Astrocyte (in vitro differentiated cells and primary cell): ENCODE results near the gene HTR3E. TPM values are rescaled to one million over a fixed set of nuclear protein-coding genes. Genes with fewer than 3 reads are reported as not detected.

Source experiments
- DNase-seq: peaks from one replicate; pipeline ENCODE4 v3.0.0-alpha.2; 2010; ENCODE audit warnings: low read depth
- FAIRE-seq: peaks from 2 replicates; lab custom pipeline; 2011; peaks lifted over from hg19 to GRCh38; lab: Jason Lieb, UNC
- H2AFZ ChIP-seq: 2 replicates; pipeline ENCODE4 v1.6.0; 2012; ENCODE audit warnings: low read depth, low read length, inconsistent platforms
- H3K27ac ChIP-seq: 2 replicates; pipeline ENCODE4 v1.5.1; 2011; ENCODE audit warnings: low read depth, low read length, inconsistent platforms
- H3K27me3 ChIP-seq: 2 replicates; pipeline ENCODE4 v1.6.0; 2011; ENCODE audit warnings: low read length, inconsistent platforms; ENCODE audit not compliant: insufficient read depth
- H3K36me3 ChIP-seq: 2 replicates; pipeline ENCODE4 v1.5.1; 2011; ENCODE audit warnings: low read length, inconsistent platforms; ENCODE audit not compliant: insufficient read depth
- H3K4me1 ChIP-seq: 2 replicates; pipeline ENCODE4 v1.5.1; 2011; ENCODE audit warnings: low read length, inconsistent platforms; ENCODE audit not compliant: insufficient read depth
- H3K4me2 ChIP-seq: 2 replicates; pipeline ENCODE4 v1.6.0; 2012; ENCODE audit warnings: low read length, inconsistent platforms
- H3K4me3 ChIP-seq: 2 replicates; pipeline ENCODE4 v1.5.1; 2011; ENCODE audit warnings: low read depth, mild to moderate bottlenecking, low read length, inconsistent platforms; ENCODE audit not compliant: insufficient read depth
- H3K79me2 ChIP-seq: 2 replicates; pipeline ENCODE4 v1.6.0; 2012; ENCODE audit warnings: mild to moderate bottlenecking, low read length, inconsistent platforms; ENCODE audit not compliant: insufficient read depth
- H3K9ac ChIP-seq: 2 replicates; pipeline ENCODE4 v1.6.0; 2012; ENCODE audit warnings: mild to moderate bottlenecking, low read length, inconsistent platforms
- H3K9me3 ChIP-seq: 2 replicates; pipeline ENCODE4 v1.5.1; 2012; ENCODE audit warnings: low read depth, mild to moderate bottlenecking, low read length, inconsistent platforms; ENCODE audit not compliant: insufficient read depth
- H4K20me1 ChIP-seq: 2 replicates; pipeline ENCODE4 v1.6.0; 2012; ENCODE audit warnings: low read length, inconsistent platforms; ENCODE audit not compliant: insufficient read depth
- H3K27ac Mint-ChIP-seq: one replicate; pipeline ENCODE4 v1.8.0; 2021; ENCODE audit warnings: mild to moderate bottlenecking, mixed read lengths; ENCODE audit not compliant: unreplicated experiment
- H3K27me3 Mint-ChIP-seq: one replicate; pipeline ENCODE4 v1.8.0; 2021; ENCODE audit warnings: low read depth, mixed read lengths; ENCODE audit not compliant: unreplicated experiment
- H3K36me3 Mint-ChIP-seq: one replicate; pipeline ENCODE4 v1.8.0; 2021; ENCODE audit warnings: low read depth, mixed read lengths; ENCODE audit not compliant: unreplicated experiment
- H3K4me1 Mint-ChIP-seq: one replicate; pipeline ENCODE4 v1.8.0; 2021; ENCODE audit warnings: low read depth, mixed read lengths; ENCODE audit not compliant: unreplicated experiment
- H3K4me3 Mint-ChIP-seq: one replicate; pipeline ENCODE4 v1.8.0; 2021; ENCODE audit warnings: mild to moderate bottlenecking, moderate library complexity, mixed read lengths; ENCODE audit not compliant: unreplicated experiment
- H3K9me3 Mint-ChIP-seq: one replicate; pipeline ENCODE4 v1.8.0; 2021; ENCODE audit warnings: mild to moderate bottlenecking, mixed read lengths; ENCODE audit not compliant: unreplicated experiment
- CTCF ChIP-seq: IDR thresholded peaks from 2 replicates; pipeline ENCODE4 v1.5.1; 2011; ENCODE audit warnings: low read depth, mild to moderate bottlenecking, inconsistent platforms, low read length, moderate library complexity; ENCODE audit not compliant: insufficient read depth
- EZH2 ChIP-seq: IDR thresholded peaks from 2 replicates; pipeline ENCODE4 v1.6.1; 2012; ENCODE audit warnings: mild to moderate bottlenecking, low read length, inconsistent platforms; ENCODE audit not compliant: insufficient read depth
- total RNA-seq: library from RNA; stranded (reverse); gene quantifications from 2 replicates; pipeline ENCODE4 v1.2.1, GENCODE V29; 2021

Gene HTR3E
- total RNA-seq, 1 donor from 2014 or later: not detected

GRCh38 chr3:184155644-184156521 lies 59.0 kb downstream of the HTR3E start:
- Histone ChIP-seq H3K27ac (peak overlapping the region; percentile 75), H3K9me3 (no peaks in the 10 kb centered on the region), H3K36me3 (peaks cover 4% of the 10 kb centered on the region), H3K4me1 (peaks cover 26% of the 10 kb centered on the region), H3K4me3 (peak overlapping the region; percentile 92), H3K4me2 (peak overlapping the region; percentile 99), H4K20me1 (peaks cover 48% of the 10 kb centered on the region), H3K27me3 (no peaks in the 10 kb centered on the region), H3K9ac (peak overlapping the region; percentile 91), H2AFZ (peak overlapping the region; percentile 78), H3K79me2 (peaks cover 53% of the 10 kb centered on the region)
- Mint-ChIP-seq H3K27ac (peak overlapping the region; percentile 91), H3K9me3 (no peaks in the 10 kb centered on the region), H3K27me3 (no peaks in the 10 kb centered on the region), H3K36me3 (peaks cover 2% of the 10 kb centered on the region), H3K4me3 (peak overlapping the region; percentile 96), H3K4me1 (peaks cover 15% of the 10 kb centered on the region)
- DNase-seq: no peak
- no peak for TF ChIP-seq CTCF
- no peak for FAIRE-seq

- peak overlapping the region; percentile 91 for H3K9ac ChIP-seq
- FAIRE-seq (no peak), DNase-seq (peak; percentile 36)
- peak overlapping the region; percentile 75 for H3K27ac ChIP-seq
- no peaks in the 10 kb centered on the region for H3K27me3 ChIP-seq
- peak overlapping the region; percentile 96 for H3K4me3 Mint-ChIP-seq
- TF ChIP-seq EZH2: no peak
- TF ChIP-seq CTCF: no peak
- no peaks in the 10 kb centered on the region for H3K9me3 Mint-ChIP-seq
- H3K36me3 Mint-ChIP-seq: peaks cover 2% of the 10 kb centered on the region
- H3K79me2 ChIP-seq: peaks cover 59% of the 10 kb centered on the region
- peak overlapping the region; percentile 92 for H3K4me3 ChIP-seq
- peaks cover 28% of the 10 kb centered on the region for H3K4me1 ChIP-seq
- peaks cover 54% of the 10 kb centered on the region for H4K20me1 ChIP-seq
- H3K27ac Mint-ChIP-seq: peak overlapping the region; percentile 92
- H3K4me1 Mint-ChIP-seq: peaks cover 18% of the 10 kb centered on the region
- H3K9me3 ChIP-seq: no peaks in the 10 kb centered on the region
- H3K4me2 ChIP-seq: peak overlapping the region; percentile 99
- H2AFZ ChIP-seq: no peak overlapping the region
- peaks cover 4% of the 10 kb centered on the region for H3K36me3 ChIP-seq
- H3K27me3 Mint-ChIP-seq: no peaks in the 10 kb centered on the region
These were observed 59.7 kb downstream of the HTR3E start for GRCh38 chr3:184156522-184156955.

Other genes starting within 250 kb of the HTR3E start
- gene PARL, start 212.2 kb upstream of the HTR3E start, total RNA-seq: 62.1 and 64.7 TPM in 2 replicates
- 52.0 and 52.2 TPM in 2 replicates for gene ABCC5, start 79.2 kb upstream of the HTR3E start, total RNA-seq
- gene HTR3D, start 65.3 kb upstream of the HTR3E start, total RNA-seq: not detected in 2 replicates
- not detected in 2 replicates for gene HTR3C, start 44.0 kb upstream of the HTR3E start, total RNA-seq
- gene EIF2B5, start 38.3 kb downstream of the HTR3E start, total RNA-seq: 20.8 and 22.6 TPM in 2 replicates
- 107 and 110 TPM in 2 replicates for gene DVL3, start 58.3 kb downstream of the HTR3E start, total RNA-seq
- gene AP2M1, start 77.8 kb downstream of the HTR3E start, total RNA-seq: 603 and 613 TPM in 2 replicates
- 61.1 and 70.9 TPM in 2 replicates for gene ABCF3, start 89.1 kb downstream of the HTR3E start, total RNA-seq
- gene VWA5B2, start 132.5 kb downstream of the HTR3E start, total RNA-seq: 0.23 TPM in 1 of 2 replicates, not detected in the other
- 47.1 and 51.1 TPM in 2 replicates for gene ALG3, start 151.9 kb downstream of the HTR3E start, total RNA-seq
- 7.2 TPM in 2 replicates for gene EEF1AKMT4, start 152.6 kb downstream of the HTR3E start, total RNA-seq
- 2.6 and 3.4 TPM in 2 replicates for gene CAMK2N2, start 164.5 kb downstream of the HTR3E start, total RNA-seq
- gene ECE2, start 179.0 kb downstream of the HTR3E start, total RNA-seq: not detected in 2 replicates
- gene PSMD2, start 202.2 kb downstream of the HTR3E start, total RNA-seq: 496 and 588 TPM in 2 replicates
- 490 and 495 TPM in 2 replicates for gene EIF4G1, start 217.5 kb downstream of the HTR3E start, total RNA-seq
- 12.2 TPM in 2 replicates for gene FAM131A, start 240.5 kb downstream of the HTR3E start, total RNA-seq